IPS DF 4.7 (cell line): ENCODE data around the gene L3MBTL3.
"Not testable (repeated sequence)": the region's sequence is repeated elsewhere in the genome, so short reads cannot be mapped to it uniquely, and the experiment has no call there.

Experiments used
- DNase-seq: peaks from one replicate; pipeline ENCODE4 v3.0.0-alpha.2; 2013; ENCODE audit warnings: low spot score; ENCODE audit errors: extremely low read depth

Gene L3MBTL3

DNA sequence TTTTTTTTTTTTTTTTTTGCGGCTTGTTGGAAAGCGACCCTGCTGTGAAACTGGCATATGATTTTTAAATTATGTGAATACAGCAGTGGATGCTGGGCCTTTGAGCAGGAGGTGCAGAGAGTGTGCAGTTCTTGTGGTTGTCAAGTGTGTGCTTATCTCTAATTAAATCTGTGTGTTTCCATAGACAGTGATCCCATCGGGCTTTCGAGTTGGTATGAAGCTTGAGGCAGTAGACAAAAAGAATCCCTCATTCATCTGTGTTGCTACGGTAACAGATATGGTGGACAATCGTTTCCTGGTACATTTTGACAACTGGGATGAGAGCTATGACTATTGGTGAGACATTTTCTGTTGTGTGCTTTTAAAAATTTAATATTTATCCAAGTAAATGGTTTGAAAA, 52.4 kb downstream of the L3MBTL3 start:
- DNase-seq, result no peak

DNA sequence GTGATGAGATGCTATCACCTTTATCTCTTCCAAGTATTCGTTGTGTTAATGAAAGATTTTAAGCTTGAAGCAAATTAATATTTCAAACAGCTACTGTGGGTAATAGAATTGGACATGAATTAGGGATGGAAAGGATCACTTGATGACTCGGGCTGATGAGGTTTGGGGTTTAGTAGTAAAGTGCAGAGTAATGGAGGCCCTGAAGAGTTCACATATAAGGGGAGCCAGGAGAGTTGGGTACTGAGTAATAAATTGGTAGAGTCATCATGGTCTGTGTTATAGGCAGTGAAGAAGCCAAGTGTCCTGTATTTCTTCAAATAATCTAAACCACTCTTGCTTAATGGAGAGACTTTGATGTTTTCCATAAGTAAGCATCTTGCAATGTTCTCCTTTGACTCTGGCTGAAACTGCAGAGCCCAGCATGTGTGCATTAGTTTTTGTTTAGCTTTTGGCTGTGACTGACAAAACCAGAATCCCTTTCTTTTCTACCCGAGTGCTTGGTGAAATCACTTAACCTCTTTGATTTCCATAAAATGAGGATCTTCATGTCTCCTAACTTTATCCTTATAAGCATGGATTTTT, 57.6 kb downstream of the L3MBTL3 start:
- no peak for DNase-seq

DNA sequence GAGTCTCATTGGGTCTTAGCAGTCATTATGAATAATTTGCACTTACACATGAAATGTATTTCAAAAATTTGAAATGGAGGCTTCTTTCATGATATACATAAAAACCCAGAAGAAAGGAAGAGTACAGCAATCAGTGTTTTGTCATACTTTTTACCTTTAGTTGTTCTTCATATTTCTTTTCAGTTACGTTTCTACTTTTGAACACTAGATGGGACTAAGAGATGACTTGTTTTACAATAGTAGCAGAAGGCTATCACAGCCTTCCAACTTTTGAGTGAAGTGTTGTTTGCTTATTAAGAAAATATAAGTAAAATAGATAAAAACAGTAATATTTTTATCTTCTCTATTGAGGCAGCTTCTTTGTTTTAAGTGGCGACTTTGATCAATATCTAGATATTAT, 58.1 kb downstream of the L3MBTL3 start:
- DNase-seq, result no peak

DNA sequence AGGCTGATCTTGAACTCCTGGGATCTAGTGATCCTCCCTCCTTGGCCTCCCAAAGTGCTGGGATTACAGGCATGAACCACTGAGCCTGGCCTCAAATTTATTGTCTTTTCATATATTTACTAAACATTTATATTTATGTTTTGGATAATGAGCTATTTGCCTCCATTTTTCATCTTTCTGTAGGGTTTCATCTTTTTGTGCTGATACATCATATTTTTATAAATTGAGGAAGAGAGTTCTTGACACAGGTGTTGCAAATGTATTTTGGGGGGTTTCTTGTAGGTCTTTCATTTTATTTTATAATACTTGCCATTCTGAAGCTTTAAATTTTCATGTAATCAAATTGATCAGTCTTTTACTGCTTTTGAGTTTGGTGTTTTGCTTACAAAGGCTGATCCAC, 72.4 kb downstream of the L3MBTL3 start:
- no peak for DNase-seq

DNA sequence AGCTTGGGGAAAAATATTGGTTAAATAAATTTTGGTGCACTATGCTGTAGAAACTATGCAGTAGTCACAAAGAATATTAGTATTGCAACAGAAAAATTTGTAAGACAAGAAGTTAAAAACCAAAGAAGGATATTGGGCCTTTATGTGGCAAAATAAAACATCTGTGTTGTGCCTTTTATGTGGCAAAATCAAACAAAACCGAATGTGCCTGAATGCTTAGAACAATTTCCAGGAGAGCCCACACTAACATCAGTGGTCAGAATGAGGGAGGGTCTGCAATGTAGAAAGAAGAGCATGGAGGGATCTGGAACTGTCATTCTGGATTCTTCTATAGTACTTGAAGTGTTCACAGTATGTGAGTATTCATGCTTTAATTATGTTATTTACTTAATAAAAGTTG, 75.2 kb downstream of the L3MBTL3 start:
- no peak for DNase-seq

DNA sequence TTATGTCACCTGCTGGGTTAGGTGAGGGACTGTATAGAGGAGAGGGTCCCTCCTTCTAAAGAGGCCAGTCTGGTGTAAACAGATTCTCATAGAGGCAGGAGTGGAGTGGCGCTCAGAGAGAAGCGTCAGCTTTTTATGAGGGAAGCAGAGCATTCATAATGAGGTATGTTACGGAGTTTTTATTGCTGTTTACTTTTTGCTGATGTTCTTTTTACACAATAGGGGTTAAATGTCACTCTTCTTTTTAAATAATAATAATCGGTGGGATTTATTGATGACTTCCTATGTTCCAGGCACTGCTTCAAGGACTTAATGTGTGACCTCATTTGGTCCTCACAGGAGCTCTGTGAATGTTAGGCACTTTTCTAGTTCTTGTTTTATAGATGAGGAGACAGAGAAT, 79.9 kb downstream of the L3MBTL3 start:
- DNase-seq, result no peak

DNA sequence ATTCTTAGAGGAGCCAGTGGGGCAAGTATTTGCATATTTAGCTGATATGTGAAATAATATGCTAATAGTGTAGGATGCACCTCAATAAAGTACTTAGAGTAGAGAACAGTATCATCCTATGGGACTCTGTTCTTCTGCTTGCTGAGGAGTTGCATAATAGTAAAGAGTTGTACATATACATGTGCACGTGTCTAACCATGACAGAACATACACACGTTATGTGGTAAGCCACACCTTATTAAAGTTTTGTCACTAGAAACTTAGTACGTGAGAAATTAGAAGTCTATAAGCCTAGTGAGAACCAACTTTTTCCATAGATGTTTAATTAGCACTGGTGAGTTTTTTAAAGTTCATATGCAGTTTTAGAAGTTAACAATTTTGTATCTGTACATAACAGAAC, 80.7 kb downstream of the L3MBTL3 start:
- DNase-seq, result no peak

DNA sequence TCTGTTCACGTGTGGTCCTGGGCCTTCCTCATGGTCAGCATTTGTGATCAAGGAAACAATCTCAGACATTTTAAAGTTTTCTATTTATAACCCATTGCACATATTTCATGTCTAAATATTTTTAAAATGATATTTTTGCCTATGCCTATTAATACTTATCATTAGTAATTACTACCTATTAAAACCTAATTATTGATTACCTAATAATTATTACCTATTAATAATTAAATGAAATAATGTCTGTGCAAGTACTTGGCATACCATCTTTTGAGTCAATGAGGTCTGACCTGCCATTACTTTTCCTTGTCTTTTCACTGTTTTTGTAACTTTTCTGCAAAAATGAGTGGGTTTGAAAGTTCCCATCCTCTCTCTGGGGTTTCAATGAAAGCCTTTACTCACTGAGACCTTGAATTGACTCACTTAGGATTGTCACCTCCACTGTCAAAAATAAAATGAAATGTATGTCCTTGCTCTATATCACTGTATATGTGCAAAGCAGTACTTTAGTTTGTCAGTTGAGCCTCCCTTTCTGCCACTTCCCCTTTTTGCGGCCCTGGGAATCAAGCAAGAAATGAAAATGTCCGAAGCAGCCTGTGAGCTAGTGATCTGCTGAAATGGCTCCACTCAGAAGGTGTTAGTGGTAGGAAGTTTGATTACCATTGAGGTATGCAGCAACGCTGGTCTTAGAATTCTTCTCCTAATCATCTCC, 87.8 kb downstream of the L3MBTL3 start:
- DNase-seq, result no peak

DNA sequence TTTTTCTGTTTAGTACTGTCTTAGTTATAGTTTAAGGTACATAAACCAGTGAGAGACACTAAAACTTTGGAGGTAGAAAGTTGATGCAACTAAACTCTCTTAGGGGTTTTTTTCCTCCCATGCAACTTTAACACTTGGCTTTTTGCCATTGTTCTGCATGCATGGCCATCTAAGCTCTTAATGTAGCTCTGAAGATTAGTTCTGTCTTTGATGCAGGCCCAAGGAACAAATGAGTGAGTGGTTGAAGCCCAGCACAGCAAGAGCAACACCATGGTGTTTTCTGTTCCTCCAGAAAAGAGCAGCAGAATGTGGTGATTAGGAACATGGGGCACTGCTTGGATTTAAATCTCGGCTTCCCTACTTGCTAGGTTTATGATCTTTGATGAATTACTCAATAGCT, 89.3 kb downstream of the L3MBTL3 start:
- DNase-seq, result no peak

DNA sequence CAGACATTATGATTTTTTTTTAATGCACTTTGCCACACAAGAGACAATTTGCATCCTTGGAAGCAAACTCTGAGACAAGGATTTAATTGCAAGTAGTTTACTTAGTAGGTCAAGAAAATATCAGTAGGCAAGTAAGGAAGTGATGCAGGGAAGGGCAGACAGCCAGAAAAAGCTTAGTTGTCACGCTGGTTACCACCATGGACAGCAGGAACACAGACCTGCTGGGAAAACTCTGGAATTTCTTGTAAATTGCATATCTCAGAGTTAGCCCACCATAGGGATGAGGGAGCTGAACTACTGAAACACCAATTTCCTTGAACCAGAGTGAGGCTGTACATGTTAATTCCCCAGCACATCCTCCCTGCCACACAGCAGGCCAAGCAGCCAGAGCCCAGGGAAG, 92.7 kb downstream of the L3MBTL3 start:
- DNase-seq, result no peak

DNA sequence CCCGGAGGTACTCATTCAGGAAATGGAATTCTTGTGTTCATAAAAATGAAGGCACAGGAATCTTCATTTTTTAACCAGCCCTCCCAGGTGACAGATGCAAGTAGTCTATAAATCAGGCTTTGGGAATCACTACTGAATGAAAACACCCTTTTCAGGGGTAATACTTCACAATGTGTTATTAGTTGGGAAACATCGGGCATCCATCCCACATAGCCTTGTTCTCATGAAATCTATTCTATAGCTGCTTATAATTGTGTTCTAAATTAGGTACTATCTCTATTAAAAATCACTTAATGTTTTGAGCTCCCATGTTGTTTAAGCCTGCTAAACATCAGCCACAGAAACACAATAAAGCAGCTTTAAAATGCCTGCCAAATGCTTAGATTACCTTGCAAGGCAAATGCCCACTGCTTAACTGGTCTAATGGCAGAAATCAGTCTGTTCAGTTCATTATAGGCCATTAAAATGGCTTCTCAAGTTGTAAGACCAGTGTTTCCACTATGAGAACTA, 94.9 kb downstream of the L3MBTL3 start:
- DNase-seq, result no peak

DNA sequence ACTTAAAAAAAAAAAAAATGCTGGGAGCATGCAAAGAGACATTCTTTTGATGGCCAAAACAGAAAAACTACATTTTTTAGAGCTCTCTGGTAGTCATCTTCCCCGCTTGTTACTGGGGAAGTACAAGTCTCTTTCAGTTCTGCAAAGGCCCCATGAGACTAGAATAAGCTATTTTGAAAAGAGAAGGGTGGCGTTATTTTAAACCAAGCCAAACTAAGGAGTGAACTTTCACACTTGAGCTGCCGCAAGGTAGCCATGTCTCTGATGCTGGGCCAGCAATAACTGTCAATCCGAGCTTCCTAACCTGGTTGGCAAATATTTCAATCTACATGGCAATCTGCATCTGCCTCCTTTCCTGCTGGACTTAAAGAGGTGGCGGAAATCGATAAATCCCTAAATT, 96.7 kb downstream of the L3MBTL3 start:
- no peak for DNase-seq

DNA sequence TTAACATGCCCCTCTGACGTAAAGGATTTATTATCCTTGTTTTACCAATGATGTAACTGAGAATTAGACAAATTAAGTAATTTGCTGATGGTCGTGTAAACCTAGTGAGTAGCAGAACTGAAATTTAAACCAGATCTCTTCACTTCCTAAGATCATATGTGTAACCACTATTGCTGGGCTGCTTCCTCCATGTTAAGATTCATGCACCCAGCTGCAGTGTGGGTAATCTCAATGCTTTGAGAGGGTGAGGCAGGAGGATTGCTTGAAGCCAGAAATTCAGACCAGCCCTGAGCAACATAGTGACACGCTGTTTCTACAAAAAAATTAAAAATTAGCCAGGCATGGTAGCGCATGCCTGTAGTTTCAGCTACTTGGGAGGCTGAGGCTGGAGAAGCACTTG, 97.9 kb downstream of the L3MBTL3 start:
- no peak for DNase-seq

DNA sequence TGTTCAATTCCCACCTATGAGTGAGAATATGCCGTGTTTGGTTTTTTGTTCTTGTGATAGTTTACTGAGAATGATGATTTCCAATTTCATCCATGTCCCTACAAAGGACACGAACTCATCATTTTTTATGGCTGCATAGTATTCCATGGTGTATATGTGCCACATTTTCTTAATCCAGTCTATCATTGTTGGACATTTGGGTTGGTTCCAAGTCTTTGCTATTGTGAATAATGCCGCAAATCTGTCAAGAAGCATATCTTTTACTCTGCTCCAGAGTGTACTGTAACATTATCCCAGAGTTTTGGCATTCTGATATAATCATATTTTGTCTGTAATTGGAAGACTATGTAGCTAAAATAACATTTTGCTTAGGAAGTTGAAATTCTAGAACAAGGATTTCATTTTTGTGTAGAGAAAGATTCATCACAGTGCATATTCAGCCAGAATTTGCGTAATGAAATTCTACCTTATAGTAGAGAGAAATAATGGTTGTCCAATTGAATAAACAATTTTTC, 98.9 kb downstream of the L3MBTL3 start:
- not testable (repeated sequence) for DNase-seq

DNA sequence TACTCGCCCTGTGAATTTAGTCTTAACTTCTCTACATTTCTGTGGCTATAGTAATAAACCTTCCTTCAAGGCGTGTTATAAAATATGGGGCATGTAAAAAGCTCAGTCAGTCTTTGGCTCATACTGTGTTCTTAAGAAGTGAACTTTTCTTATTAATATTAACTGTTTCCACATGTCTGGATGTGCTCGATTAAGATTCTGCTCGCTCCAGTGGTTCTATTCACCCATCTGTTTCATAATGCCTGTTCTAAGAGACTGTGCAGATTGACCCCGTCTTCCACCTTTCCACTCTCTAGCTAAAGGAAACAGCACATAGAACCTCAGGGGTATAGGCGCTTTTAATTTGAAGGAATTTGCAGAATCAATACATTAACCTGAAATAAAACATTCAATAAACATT, 99.9 kb downstream of the L3MBTL3 start:
- DNase-seq, result no peak

DNA sequence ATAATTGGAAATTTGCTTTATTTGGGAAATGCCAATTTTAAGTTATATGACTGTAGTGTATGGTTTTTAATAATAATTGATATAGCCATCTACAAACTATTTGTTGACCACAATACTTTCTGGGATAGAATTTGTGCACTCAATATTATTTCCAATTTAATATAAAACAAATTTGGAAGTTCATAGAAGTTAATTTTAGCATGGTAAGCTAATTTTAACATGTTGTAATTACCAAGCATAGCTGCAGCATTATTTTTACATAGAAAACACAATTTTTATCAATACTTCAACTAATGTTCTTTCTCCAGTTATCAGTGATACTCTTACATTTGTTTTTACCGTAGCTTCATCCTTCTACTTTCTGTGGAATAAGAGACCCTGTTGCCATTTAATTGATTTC, 100.8 kb downstream of the L3MBTL3 start:
- DNase-seq, result no peak

DNA sequence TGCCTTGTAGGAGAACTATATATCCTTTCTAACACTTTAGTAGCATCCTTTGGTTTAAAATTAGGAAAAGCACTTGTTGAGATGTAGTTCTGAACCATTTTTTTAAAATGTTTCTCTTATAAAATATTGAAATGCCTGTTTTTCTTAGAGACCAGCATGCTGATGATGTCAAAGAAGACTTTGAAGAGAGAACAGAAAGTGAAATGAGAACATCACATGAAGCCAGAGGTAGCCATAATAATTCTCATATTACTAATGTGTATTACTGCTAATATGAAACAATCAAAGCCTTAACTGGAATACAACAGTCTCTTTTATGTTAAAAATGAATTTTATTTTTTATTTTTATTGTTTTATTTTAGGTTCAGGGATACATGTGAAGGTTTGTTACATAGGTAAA, 102.3 kb downstream of the L3MBTL3 start:
- DNase-seq, result no peak

DNA sequence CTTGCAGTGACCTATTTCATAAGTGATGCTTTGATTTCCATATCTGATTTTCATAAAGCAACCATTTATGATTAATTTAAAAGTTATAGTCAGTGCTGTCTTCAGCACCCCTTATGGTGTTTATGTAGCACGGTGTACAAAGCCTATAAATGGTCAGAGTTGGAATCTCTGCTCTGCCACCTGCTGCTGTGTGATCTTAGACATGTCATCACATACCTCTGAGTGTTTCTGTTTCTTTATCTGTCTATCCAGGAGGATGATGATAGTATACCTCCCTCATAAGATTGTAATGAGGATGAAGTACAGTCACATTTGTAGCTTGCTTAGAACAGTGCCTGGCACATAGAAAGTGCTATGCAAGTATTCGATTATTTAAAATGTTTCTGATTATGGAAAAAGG, 103.9 kb downstream of the L3MBTL3 start:
- no peak for DNase-seq

DNA sequence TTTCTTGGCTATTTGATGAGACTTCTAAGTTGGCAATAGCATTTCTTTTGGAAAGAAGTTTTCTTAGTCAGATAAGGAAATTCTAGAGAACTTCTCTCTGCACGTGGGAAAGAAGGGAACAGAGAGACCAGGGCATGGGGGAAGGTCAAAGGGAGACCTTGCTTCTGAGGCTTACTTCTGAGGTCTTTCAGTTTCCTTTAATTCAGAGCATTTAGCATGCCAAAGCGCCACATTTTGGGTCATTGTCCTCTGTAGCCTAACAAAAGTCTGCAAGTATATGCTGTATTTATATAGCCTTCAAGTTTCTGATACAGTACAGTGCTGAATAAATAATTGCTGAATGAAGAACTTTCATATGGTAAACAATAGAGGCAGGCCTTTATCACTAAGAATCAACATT, 108.8 kb downstream of the L3MBTL3 start:
- no peak for DNase-seq

DNA sequence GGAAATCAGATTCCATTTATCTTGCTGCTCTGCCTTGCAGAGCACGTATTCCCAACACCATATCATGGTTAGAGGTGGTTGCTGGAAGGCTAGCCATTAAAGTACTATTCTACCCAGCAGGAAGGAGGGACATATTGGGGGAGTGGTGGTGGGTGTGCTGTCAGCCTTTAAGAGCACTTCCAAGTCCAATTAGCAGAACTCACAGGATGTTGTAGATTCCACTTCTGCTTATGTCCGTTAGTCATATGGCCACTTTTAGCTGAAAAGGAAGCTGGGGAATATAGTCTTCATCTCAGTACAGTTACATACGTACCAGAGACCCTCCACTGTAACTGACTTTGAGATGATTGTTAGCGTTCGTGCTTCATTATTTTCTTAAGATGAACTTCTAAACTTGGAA, 109.9 kb downstream of the L3MBTL3 start:
- DNase-seq, result no peak

DNA sequence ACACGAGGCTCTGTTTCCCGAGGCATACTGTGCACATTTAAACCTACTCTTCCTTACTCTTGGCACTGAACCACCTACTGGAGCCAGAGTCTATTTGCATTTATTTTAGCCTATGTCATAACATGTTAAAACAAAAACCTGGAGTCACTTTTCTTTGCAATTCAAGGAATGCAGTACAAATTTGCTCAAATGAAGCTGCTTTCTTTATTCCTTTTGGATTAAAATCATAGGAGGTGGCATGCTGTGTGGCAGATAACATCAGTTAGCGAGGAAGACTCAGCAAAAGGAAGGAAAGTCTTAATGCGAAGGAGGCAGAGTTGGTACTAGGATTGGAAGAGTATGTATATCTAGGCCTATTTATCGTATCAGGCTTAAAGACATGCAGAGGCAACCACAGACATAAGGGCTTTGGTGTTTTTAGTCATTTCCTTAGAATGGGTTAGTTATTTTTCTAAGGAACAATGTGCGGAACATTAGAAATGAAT, 111.4 kb downstream of the L3MBTL3 start:
- no peak for DNase-seq

DNA sequence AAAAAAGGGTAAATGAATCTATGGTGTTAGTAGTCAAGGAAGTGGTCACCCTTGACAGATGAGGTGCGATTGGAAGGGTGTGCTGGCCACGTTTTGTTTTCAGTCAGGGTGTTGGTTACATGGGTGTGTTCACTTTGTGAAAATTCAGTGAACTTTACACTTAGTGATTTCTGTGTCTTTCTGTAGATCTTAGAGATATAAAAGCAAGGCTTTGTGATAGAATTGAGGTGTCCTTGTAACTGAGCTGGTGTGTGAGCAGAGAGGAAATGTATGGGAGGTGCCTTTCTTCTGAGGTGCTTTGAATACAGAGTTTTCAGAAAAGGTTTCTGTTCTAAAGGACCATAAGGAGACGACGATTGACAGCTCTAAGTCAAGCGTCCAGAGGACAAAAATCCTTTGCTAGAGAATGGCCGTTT, 113.9 kb downstream of the L3MBTL3 start:
- no peak for DNase-seq

DNA sequence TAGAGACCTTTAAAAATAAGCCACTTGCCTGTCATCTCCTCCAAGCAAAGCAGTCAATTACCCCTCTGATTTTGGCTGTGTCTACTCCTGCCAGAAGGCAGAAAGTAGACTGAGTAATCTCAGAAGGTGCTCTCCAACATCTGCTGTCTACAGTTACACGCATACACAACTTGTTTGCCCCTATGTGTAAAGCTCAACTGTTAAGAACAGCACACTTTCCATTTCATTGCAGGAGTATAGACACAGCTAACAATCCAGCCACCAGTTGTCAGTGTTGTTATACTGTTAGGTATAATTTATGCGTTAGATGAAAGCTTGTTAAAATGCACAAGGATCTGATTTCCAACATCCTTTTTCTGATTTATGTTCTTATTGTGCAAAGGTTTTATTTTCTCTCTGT, 116.2 kb downstream of the L3MBTL3 start:
- no peak for DNase-seq
